HCT116 (cell line): Measurements from ENCODE around the gene IL19. TPM values are rescaled to one million over a fixed set of nuclear protein-coding genes. Genes with fewer than 3 reads are reported as not detected.

ENCODE experiments used
- ATAC-seq: fragments of 200-7000 bp; cut with Tn5 transposase; 2 replicates; pipeline ENCODE4 v1.9.1; 2020; ENCODE audit warnings: mild to moderate bottlenecking, moderate library complexity
- BruUV-seq: library from RNA; stranded (reverse); fragments of 400-500 nt; replicated peaks from 2 replicates; lab custom pipeline; 2021; lab: Mats Ljungman, UMichigan
- CTCF ChIA-PET: fragments of 300-600 bp; sonication (Branson Sonifier 250); formaldehyde crosslinking; loops from one replicate; lab custom pipeline; 2021; ENCODE audit warnings: antibody characterized with exemption; lab: Charles Lee
- POLR2A ChIA-PET: fragments of 300-600, 350-600 bp; sonication (Branson Sonifier 250); formaldehyde crosslinking; loops from one replicate; lab custom pipeline; 2021; ENCODE audit warnings: antibody characterized with exemption; lab: Charles Lee
- RAD21 ChIA-PET, 2 experiments: fragments of 300-600 bp; sonication (Branson Sonifier 250); formaldehyde crosslinking; loops; one replicate each; lab custom pipeline; 2023; ENCODE audit warnings: low total read pairs in 2 of 2; ENCODE audit not compliant: uncharacterized antibody in 2 of 2, unreplicated experiment in 2 of 2, low non-redundant PET in 1 of 2; lab: Charles Lee
- DNase-seq: peaks from one replicate; pipeline ENCODE4 v3.0.0-alpha.2; 2010; ENCODE audit warnings: low read depth, low spot score
- H2AFZ ChIP-seq: fragments of 200-600 bp; shearing (Covaris generic), sonication (generic); 2 replicates; pipeline ENCODE4 v1.6.1; 2017; ENCODE audit warnings: low read depth, mixed run types, mixed read lengths, antibody characterized with exemption, low read length; ENCODE audit not compliant: poor library complexity, severe bottlenecking
- H3K27ac ChIP-seq: 2 replicates; pipeline ENCODE4 v1.5.1; 2012; ENCODE audit warnings: low read depth, low read length
- H3K27me3 ChIP-seq: fragments of 200-600 bp; sonication (generic); 2 replicates; pipeline ENCODE4 v1.6.1; 2016; ENCODE audit warnings: mixed run types, low read length, mixed read lengths; ENCODE audit not compliant: insufficient read depth
- H3K36me3 ChIP-seq, 2 experiments: fragments of 200-500 bp in 1 of 2; fragments of 200-600 bp in 1 of 2; sonication (Bioruptor generic) in 1 of 2; sonication (generic) in 1 of 2; 2 replicates each; pipeline versions ENCODE4 v1.5.1 to v1.6.1; 2014 to 2016; ENCODE audit warnings: low read length in 2 of 2, inconsistent platforms in 1 of 2, mixed read lengths in 1 of 2, mixed run types in 1 of 2; ENCODE audit not compliant: insufficient read depth in 2 of 2, control insufficient read depth in 1 of 2
- H3K4me1 ChIP-seq, 2 experiments: fragments of 200-600 bp in 1 of 2; sonication (generic) in 1 of 2; 2 replicates each; pipeline versions ENCODE4 v1.5.1 to v1.6.1; 2012 to 2017; ENCODE audit warnings: low read length in 2 of 2, inconsistent platforms in 1 of 2, mild to moderate bottlenecking in 1 of 2, mixed read lengths in 1 of 2, mixed run types in 1 of 2, moderate library complexity in 1 of 2; ENCODE audit not compliant: insufficient read depth in 2 of 2, control insufficient read depth in 1 of 2
- H3K4me2 ChIP-seq: fragments of 200-600 bp; sonication (generic); 2 replicates; pipeline ENCODE4 v1.6.1; 2017; ENCODE audit warnings: mixed run types, low read length, mixed read lengths
- H3K4me3 ChIP-seq, 2 experiments: fragments of 200-600 bp in 1 of 2; sonication (generic) in 1 of 2; replicated peaks in 1 of 2; 2 replicates each; pipeline ENCODE4 v1.5.1; 2011 to 2016; ENCODE audit warnings: low read length in 2 of 2, control low read depth in 1 of 2, low read depth in 1 of 2, mild to moderate bottlenecking in 1 of 2, mixed read lengths in 1 of 2, mixed run types in 1 of 2
- H3K79me2 ChIP-seq: fragments of 200-600 bp; sonication (generic); 2 replicates; pipeline ENCODE4 v1.6.1; 2017; ENCODE audit warnings: mild to moderate bottlenecking, mixed run types, low read length, moderate library complexity, mixed read lengths; ENCODE audit not compliant: insufficient read depth
- H3K9ac ChIP-seq: fragments of 200-600 bp; sonication (generic); 2 replicates; pipeline ENCODE4 v1.6.1; 2016; ENCODE audit warnings: low read length, mixed read lengths
- H3K9me2 ChIP-seq: fragments of 200-600 bp; sonication (generic), shearing (Covaris generic); 2 replicates; pipeline ENCODE4 v1.6.1; 2017; ENCODE audit warnings: mixed run types, mild to moderate bottlenecking, moderate library complexity; ENCODE audit not compliant: insufficient read depth
- H3K9me3 ChIP-seq, 2 experiments: fragments of 200-500 bp in 1 of 2; fragments of 200-600 bp in 1 of 2; sonication (Bioruptor generic) in 1 of 2; sonication (generic) in 1 of 2; 2 replicates each; pipeline ENCODE4 v1.6.1; 2014 to 2017; ENCODE audit warnings: low read length in 2 of 2, mixed read lengths in 2 of 2, inconsistent platforms in 1 of 2, low read depth in 1 of 2, mild to moderate bottlenecking in 1 of 2, mixed run types in 1 of 2, moderate library complexity in 1 of 2; ENCODE audit not compliant: control insufficient read depth in 1 of 2, insufficient read depth in 1 of 2
- H4K20me1 ChIP-seq: fragments of 200-600 bp; sonication (generic), shearing (Covaris generic); 2 replicates; pipeline ENCODE4 v1.6.1; 2017; ENCODE audit warnings: mixed run types, mild to moderate bottlenecking, moderate library complexity; ENCODE audit not compliant: insufficient read depth
- CBX3 ChIP-seq: IDR thresholded peaks from 2 replicates; pipeline ENCODE4 v1.6.1; 2012; ENCODE audit warnings: low read depth
- CTCF ChIP-seq, 3 experiments: fragments of 200-600 bp in 1 of 3; sonication (generic) in 1 of 3; IDR thresholded peaks in 2 of 3; conservative IDR thresholded peaks in 1 of 3; 2 replicates each; pipeline ENCODE4 v1.5.1; 2012 to 2017; ENCODE audit warnings: low read depth in 2 of 3, low read length in 2 of 3, antibody characterized with exemption in 1 of 3, borderline replicate concordance in 1 of 3, control low read depth in 1 of 3, mild to moderate bottlenecking in 1 of 3, mixed read lengths in 1 of 3, mixed run types in 1 of 3, moderate library complexity in 1 of 3; ENCODE audit not compliant: insufficient read depth in 1 of 3
- EGR1 ChIP-seq: IDR thresholded peaks from 2 replicates; pipeline ENCODE4 v1.6.1; 2012; ENCODE audit warnings: low read depth
- EZH2 ChIP-seq: fragments of 200-600 bp; sonication (generic); IDR thresholded peaks from 2 replicates; pipeline ENCODE4 v1.6.1; 2017; ENCODE audit warnings: antibody characterized with exemption, mixed run types
- EZH2phosphoT487 ChIP-seq: fragments of 200-600 bp; IDR thresholded peaks from 2 replicates; pipeline ENCODE4 v1.6.1; 2018; ENCODE audit warnings: antibody characterized with exemption, borderline replicate concordance
- MAX ChIP-seq: IDR thresholded peaks from 2 replicates; pipeline ENCODE4 v1.6.1; 2012
- POLR2A ChIP-seq: IDR thresholded peaks from 2 replicates; pipeline ENCODE4 v1.7.0; 2011; ENCODE audit warnings: borderline replicate concordance; ENCODE audit not compliant: insufficient read depth, insufficient read length; ENCODE audit errors: extremely low read depth
- SP1 ChIP-seq: IDR thresholded peaks from 2 replicates; pipeline ENCODE4 v1.6.1; 2012; ENCODE audit warnings: low read depth
- YY1 ChIP-seq: IDR thresholded peaks from 2 replicates; pipeline ENCODE4 v1.6.1; 2011; ENCODE audit warnings: low read length, low read depth, moderate library complexity, mild to moderate bottlenecking; ENCODE audit not compliant: insufficient replicate concordance; ENCODE audit errors: extremely low read depth
- intact Hi-C: fragments of 100-400 bp; cut with micrococcal nuclease; formaldehyde crosslinking; loops from 2 replicates; pipeline ENCODE4 v1.10.0; 2022
- total RNA-seq: library from RNA; stranded (reverse); gene quantifications from one replicate; pipeline ENCODE4 v1.2.1, GENCODE V29; 2021; ENCODE audit not compliant: unreplicated experiment

Gene IL19
- total RNA-seq, 1 experiment from 2014 or later, result not detected

GRCh38 chr1:206829282-206829681 is 58.7 kb downstream of the IL19 start:
- intact Hi-C loops, result no loop called here
- ATAC-seq (no peak), DNase-seq (no peak)
- H3K36me3 ChIP-seq, result no peaks in the 10 kb centered on the region
- POLR2A ChIA-PET, result no interaction called here
- BruUV-seq, result no TSS peak
- TF ChIP-seq POLR2A (no peak), MAX (no peak), SP1 (no peak), CBX3 (no peak), YY1 (no peak), EGR1 (no peak), EZH2phosphoT487 (no peak), EZH2 (no peak), CTCF (IDR thresholded peaks at IDR 0.05 in 2 of 3, conservative IDR thresholded peaks at IDR 0.05 in 1 of 3; ENCODE audit: borderline replicate concordance in 1 of 3, insufficient read depth in 1 of 3, low read depth in 2 of 3, low read length in 2 of 3) (no peak)
- no peaks in the 10 kb centered on the region for H3K79me2 ChIP-seq
- H3K9ac ChIP-seq, result no peak overlapping the region
- peaks cover 12% of the 10 kb centered on the region for H3K27me3 ChIP-seq
- RAD21 ChIA-PET, result no interaction called here
- H2AFZ ChIP-seq, result no peak overlapping the region
- no peaks in the 10 kb centered on the region; a peak in 1 of 4 replicates for H3K4me1 ChIP-seq
- no peak overlapping the region for H3K4me2 ChIP-seq
- no peaks in the 10 kb centered on the region for H3K9me3 ChIP-seq
- CTCF ChIA-PET, result interaction anchor here (0.9 to 1.0 kb wide), 2 partner anchors 152 to 723 kb away, joined by 3 read pairs; no protein-coding TSS in a partner anchor
- H4K20me1 ChIP-seq, result no peaks in the 10 kb centered on the region
- H3K4me3 ChIP-seq, result no peak overlapping the region
- no peak overlapping the region for H3K27ac ChIP-seq
- no peaks in the 10 kb centered on the region for H3K9me2 ChIP-seq
